Measurements from ENCODE around the gene CCDC81.

Gene CCDC81

DNA sequence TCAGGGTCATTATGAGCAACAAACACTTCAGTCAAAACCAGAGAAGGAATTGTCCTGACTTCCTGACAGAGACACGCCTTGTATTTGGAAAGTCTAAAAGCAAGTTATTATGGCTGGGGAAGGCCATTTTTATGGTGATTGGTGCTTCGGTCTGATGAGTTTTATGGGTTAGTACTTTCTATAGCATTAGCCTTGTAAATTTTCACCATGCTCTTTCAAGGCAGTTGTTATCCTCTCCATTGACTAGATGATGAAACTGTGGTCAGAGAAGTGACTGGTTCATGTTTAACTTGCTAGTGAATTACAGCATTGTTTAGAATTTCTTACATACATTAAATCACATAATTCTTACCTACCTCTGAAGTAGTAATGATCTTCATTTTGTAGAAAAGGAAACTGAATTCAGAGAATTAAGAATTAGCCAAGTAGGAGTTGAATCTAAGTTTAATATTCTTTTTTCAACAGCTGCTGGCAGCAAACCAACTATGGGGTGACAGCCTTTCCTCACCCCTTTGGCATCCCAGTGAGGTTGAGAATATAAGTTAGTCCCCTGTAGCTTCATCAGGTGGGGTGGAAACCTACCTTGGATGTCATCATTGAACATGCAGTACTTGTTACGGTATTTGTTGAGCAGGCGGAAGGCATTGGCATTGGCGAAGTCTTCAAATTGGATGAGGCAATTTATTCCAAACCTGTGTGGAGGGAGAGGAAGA lies 90.0 kb downstream of the CCDC81 start:
- no peak for DNase-seq (ENCODE audit: low read depth, low spot score)

DNA sequence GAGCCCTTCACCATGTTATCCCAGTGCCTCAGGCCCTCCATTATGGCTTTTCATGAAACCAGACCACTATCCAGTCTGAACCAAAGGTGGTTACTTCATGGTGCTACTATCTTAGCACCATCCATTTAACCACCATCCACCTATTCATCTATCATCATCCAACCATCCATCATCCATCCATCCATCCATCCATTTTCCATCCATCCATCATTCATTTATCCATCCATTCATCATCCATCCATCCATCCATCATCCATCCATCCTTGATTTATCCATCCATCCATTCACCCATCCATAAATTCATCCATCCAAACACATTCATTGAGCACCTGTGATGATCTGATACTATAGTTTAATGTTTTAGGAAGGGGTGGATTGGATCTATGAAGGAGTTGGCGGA lies 93.5 kb downstream of the CCDC81 start:
- DNase-seq (ENCODE audit: low read depth, low spot score): no peak

GRCh38 chr11:86469491-86470388 lies 95.1 kb downstream of the CCDC81 start:
- peak; percentile 23 for DNase-seq (ENCODE audit: low read depth, low spot score)
